Smooth muscle cell (in vitro differentiated cells): Measurements from ENCODE around the gene MASP2. TPM values are rescaled to one million over a fixed set of nuclear protein-coding genes. Genes with fewer than 3 reads are reported as not detected.
"Not testable (repeated sequence)": the region's sequence is repeated elsewhere in the genome, so short reads cannot be mapped to it uniquely, and the experiment has no call there.

Experiments used
- DNase-seq: peaks from one replicate; lab custom pipeline; 2025; ENCODE audit not compliant: unreplicated experiment; lab: John Stamatoyannopoulos, UW
- H2AFZ ChIP-seq: fragments of 200-600 bp; sonication (generic); 2 replicates; pipeline ENCODE4 v1.6.0; 2016; ENCODE audit warnings: antibody characterized with exemption, low read depth, mild to moderate bottlenecking
- H3F3A ChIP-seq: fragments of 200-600 bp; sonication (generic); 2 replicates; pipeline ENCODE4 v1.6.0; 2017; ENCODE audit warnings: antibody characterized with exemption, low read depth
- H3K27ac ChIP-seq: fragments of 200-600 bp; sonication (generic); 2 replicates; pipeline ENCODE4 v1.5.1; 2016; ENCODE audit warnings: low read depth, mild to moderate bottlenecking
- H3K27me3 ChIP-seq: fragments of 200-600 bp; sonication (generic); 2 replicates; pipeline ENCODE4 v1.6.1; 2016; ENCODE audit warnings: low read depth, mild to moderate bottlenecking
- H3K36me3 ChIP-seq: fragments of 200-600 bp; sonication (generic); 2 replicates; pipeline ENCODE4 v1.5.1; 2016; ENCODE audit warnings: low read depth
- H3K4me1 ChIP-seq: fragments of 200-600 bp; sonication (generic); 2 replicates; pipeline ENCODE4 v1.5.1; 2016; ENCODE audit warnings: low read depth
- H3K4me2 ChIP-seq: fragments of 200-600 bp; sonication (generic); 2 replicates; pipeline ENCODE4 v1.6.0; 2016; ENCODE audit warnings: mild to moderate bottlenecking
- H3K4me3 ChIP-seq: fragments of 200-600 bp; sonication (generic); 2 replicates; pipeline ENCODE4 v1.5.1; 2016; ENCODE audit warnings: mild to moderate bottlenecking
- H3K79me2 ChIP-seq: fragments of 200-600 bp; sonication (generic); 2 replicates; pipeline ENCODE4 v1.6.0; 2016; ENCODE audit warnings: low read depth, mild to moderate bottlenecking
- H3K9ac ChIP-seq: fragments of 200-600 bp; sonication (generic); 2 replicates; pipeline ENCODE4 v1.6.0; 2016; ENCODE audit warnings: low read depth
- H3K9me3 ChIP-seq: fragments of 200-600 bp; sonication (generic); replicated peaks from 2 replicates; pipeline ENCODE4 v1.5.1; 2016; ENCODE audit warnings: low read depth
- H4K20me1 ChIP-seq: fragments of 200-600 bp; sonication (generic); 2 replicates; pipeline ENCODE4 v1.6.0; 2016; ENCODE audit warnings: low read depth
- CTCF ChIP-seq: fragments of 200-600 bp; sonication (generic); IDR thresholded peaks from 2 replicates; pipeline ENCODE4 v1.5.1; 2017; ENCODE audit warnings: borderline replicate concordance, mild to moderate bottlenecking, antibody characterized with exemption; ENCODE audit not compliant: insufficient read depth, poor library complexity, severe bottlenecking
- WGBS: methylation state at CpG from one replicate; pipeline ENCODE4 v1.1.7; 2016; ENCODE audit warnings: low lambda C conversion rate; 5-methylcytosine and 5-hydroxymethylcytosine counted together
- polyA plus RNA-seq: library from polyadenylated mRNA; unstranded; fragments of >200 nt; fragmentation: Nextera tagmentation; extraction: Ambion mirVana; gene quantifications from 2 replicates; pipeline ENCODE4 v1.2.1, GENCODE V29; 2016
- total RNA-seq: library from RNA; depleted of rRNA; stranded (reverse); fragments of >200 nt; gene quantifications from 2 replicates; pipeline ENCODE4 v1.2.3, GENCODE V29; 2014

MASP2 gene
- total and polyA plus RNA-seq, 2 experiments from 2014 or later = 0.26 TPM; not detected in 1

GRCh38 chr1:11039351-11040104 lies 7.5 kb downstream of the MASP2 start:
- WGBS = 65% methylated on average over 2 of the region's 2 CpGs
- Histone ChIP-seq H3K27me3 (no peaks in the 10 kb centered on the region), H3K4me1 (no peaks in the 10 kb centered on the region), H3K4me3 (no peak overlapping the region), H3K79me2 (no peaks in the 10 kb centered on the region), H3K9ac (no peak overlapping the region), H4K20me1 (no peaks in the 10 kb centered on the region), H2AFZ (no peak overlapping the region), H3K4me2 (no peak overlapping the region), H3K27ac (no peak overlapping the region), H3K9me3 (no peaks in the 10 kb centered on the region), H3K36me3 (no peaks in the 10 kb centered on the region), H3F3A (no peaks in the 10 kb centered on the region)
- DNase-seq = no peak
- TF ChIP-seq CTCF = no peak

- H3K9ac ChIP-seq = no peak overlapping the region
- H3K36me3 ChIP-seq = no peaks in the 10 kb centered on the region
- no peaks in the 10 kb centered on the region for H3F3A ChIP-seq
- H3K4me2 ChIP-seq = no peak overlapping the region
- H2AFZ ChIP-seq = no peak overlapping the region
- WGBS = 2% methylated on average over 8 of the region's 8 CpGs
- H3K27ac ChIP-seq = no peak overlapping the region
- no peaks in the 10 kb centered on the region for H3K4me1 ChIP-seq
- H3K79me2 ChIP-seq = no peaks in the 10 kb centered on the region
- H3K27me3 ChIP-seq = no peaks in the 10 kb centered on the region
- no peak overlapping the region for H3K4me3 ChIP-seq
- no peaks in the 10 kb centered on the region for H4K20me1 ChIP-seq
- no peaks in the 10 kb centered on the region for H3K9me3 ChIP-seq
- peak; percentile 91 for TF ChIP-seq CTCF
- peak; percentile 40 for DNase-seq
These were observed 9.3 kb downstream of the MASP2 start for GRCh38 chr1:11037740-11038182.

- not testable (repeated sequence) for H3K36me3 ChIP-seq, H3K4me1 ChIP-seq, H2AFZ ChIP-seq, H3K4me2 ChIP-seq, DNase-seq, H4K20me1 ChIP-seq, H3K9ac ChIP-seq, H3K79me2 ChIP-seq, H3K27me3 ChIP-seq, H3K27ac ChIP-seq, H3F3A ChIP-seq, H3K9me3 ChIP-seq, H3K4me3 ChIP-seq
- WGBS = 64% methylated on average over 18 of the region's 18 CpGs
These were observed 9.9 kb downstream of the MASP2 start for GRCh38 chr1:11037019-11037739.

- Histone ChIP-seq H3F3A (no peaks in the 10 kb centered on the region), H3K4me1 (no peaks in the 10 kb centered on the region), H3K4me2 (no peak overlapping the region), H3K9ac (no peak overlapping the region), H2AFZ (no peak overlapping the region), H3K36me3 (no peaks in the 10 kb centered on the region), H3K27ac (no peak overlapping the region), H4K20me1 (peaks cover 11% of the 10 kb centered on the region), H3K79me2 (no peaks in the 10 kb centered on the region), H3K4me3 (no peak overlapping the region), H3K9me3 (no peaks in the 10 kb centered on the region), H3K27me3 (no peaks in the 10 kb centered on the region)
- TF ChIP-seq CTCF = no peak
- DNase-seq = no peak
- 96% methylated on average over 10 of the region's 10 CpGs for WGBS
These were observed 15.3 kb downstream of the MASP2 start for GRCh38 chr1:11031624-11032262.
